ENCODE measurements around the gene NUCB1. TPM values are rescaled to one million over a fixed set of nuclear protein-coding genes. Genes with fewer than 3 reads are reported as not detected.

NUCB1 gene
- total and polyA plus RNA-seq, 9 of the 15 experiments (the other 6 are each of a cell fraction or from before 2014, with no cell fraction given) = 3.1 to 153 (median 71.7) TPM

GRCh38 chr19:48895226-48895625 is 4.9 kb upstream of the NUCB1 start:
- ChIA-PET CTCF (ENCODE audit: low intra/inter-chr PET ratio) (no interaction called here), POLR2A (interaction anchor here (2.0 to 9.7 kb wide), 4 partner anchors 10 to 71 kb away, joined by 7 to 205 read pairs (median 58); partner anchors contain the start of genes DHDH, FTL and PPP1R15A)
- no peak for DNase-seq (ENCODE audit: extremely low read depth in 1 of 4, low spot score in 3 of 4)
- Histone ChIP-seq H3K79me2 (ENCODE audit: control insufficient read depth, insufficient read depth, low read length) (peaks cover 1% of the 10 kb centered on the region), H2AFZ (ENCODE audit: low read depth, low read length) (no peak overlapping the region), H3K27me3 (ENCODE audit: control insufficient read depth in 2 of 2, insufficient read depth in 2 of 2, low read length in 2 of 2) (no peaks in the 10 kb centered on the region), H3K9ac (ENCODE audit: insufficient read depth in 1 of 2, low read depth in 2 of 2, low read length in 2 of 2) (peak overlapping the region in 1 of 2 experiments; percentile 41; a peak in 1 of 4 replicates), H3K4me2 (ENCODE audit: insufficient read depth, low read length) (no peak overlapping the region), H3K9me1 (ENCODE audit: control insufficient read depth, insufficient read depth, low read length) (no peaks in the 10 kb centered on the region), H3K36me3 (ENCODE audit: control insufficient read depth, insufficient read depth, low read length) (no peaks in the 10 kb centered on the region), H4K20me1 (replicated peaks; ENCODE audit: control insufficient read depth, insufficient read depth, low read length) (no peaks in the 10 kb centered on the region), H3K4me3 (no peak overlapping the region), H3K4me1 (replicated peaks in 1 of 2; ENCODE audit: control insufficient read depth in 2 of 2, insufficient read depth in 2 of 2, low read length in 2 of 2) (peaks cover 39 to 73% of the 10 kb centered on the region in 2 experiments), H3K9me3 (replicated peaks; ENCODE audit: control insufficient read depth, insufficient read depth, low read depth, low read length) (no peaks in the 10 kb centered on the region), H3K27ac (ENCODE audit: extremely low read depth, low read depth, low read length) (no peak overlapping the region)
- no TSS peak for BruUV-seq (replicated peaks)
- no peak for ATAC-seq
- in situ Hi-C loops (cut with MboI) (no loop called here), intact Hi-C loops (cut with micrococcal nuclease) (no loop called here)
- no peak for FAIRE-seq
- TF ChIP-seq KLF13 (tag; IDR thresholded peaks at IDR 0.05; ENCODE audit: borderline replicate concordance, low read depth) (no peak), FOXK1 (CRISPR knock-in tag; IDR thresholded peaks at IDR 0.05; ENCODE audit: borderline replicate concordance) (0 out of 2 replicates have a peak, but pooled peaks have one; percentile 30)
- 91% methylated on average over 12 of the region's 21 CpGs for WGBS (ENCODE audit: insufficient coverage, low coverage, missing lambda C conversion rate)

- Histone ChIP-seq H3K4me3 (peak overlapping the region; percentile 17; the same call in 1 of the 2 replicates), H3K9me3 (replicated peaks; ENCODE audit: control insufficient read depth, insufficient read depth, low read depth, low read length) (no peaks in the 10 kb centered on the region), H3K4me1 (replicated peaks in 1 of 2; ENCODE audit: control insufficient read depth in 2 of 2, insufficient read depth in 2 of 2, low read length in 2 of 2) (peaks cover 34 to 71% of the 10 kb centered on the region in 2 experiments), H4K20me1 (replicated peaks; ENCODE audit: control insufficient read depth, insufficient read depth, low read length) (no peaks in the 10 kb centered on the region), H3K27me3 (ENCODE audit: control insufficient read depth in 2 of 2, insufficient read depth in 2 of 2, low read length in 2 of 2) (no peaks in the 10 kb centered on the region), H3K4me2 (ENCODE audit: insufficient read depth, low read length) (peak overlapping the region; percentile 66), H3K9me1 (ENCODE audit: control insufficient read depth, insufficient read depth, low read length) (no peaks in the 10 kb centered on the region), H3K36me3 (ENCODE audit: control insufficient read depth, insufficient read depth, low read length) (no peaks in the 10 kb centered on the region), H2AFZ (ENCODE audit: low read depth, low read length) (peak overlapping the region; percentile 79), H3K27ac (ENCODE audit: extremely low read depth, low read depth, low read length) (peak overlapping the region; percentile 48; the same call in 1 of the 3 replicates), H3K9ac (ENCODE audit: insufficient read depth in 1 of 2, low read depth in 2 of 2, low read length in 2 of 2) (peak overlapping the region in 1 of 2 experiments; percentile 33; a peak in 3 of 4 replicates), H3K79me2 (ENCODE audit: control insufficient read depth, insufficient read depth, low read length) (peaks cover 12% of the 10 kb centered on the region)
- FAIRE-seq (no peak), DNase-seq (ENCODE audit: extremely low read depth in 1 of 4, low spot score in 3 of 4) (peak; percentile 80 to 94 (median 88)), ATAC-seq (peak; percentile 68)
- intact Hi-C loops (cut with micrococcal nuclease) = no loop called here
- POLR2A ChIA-PET = interaction anchor here (0.6 to 9.7 kb wide), 8 partner anchors 10 to 70 kb away, joined by 3 to 205 read pairs (median 6); partner anchors contain the start of genes DHDH, FTL and PPP1R15A
- in situ Hi-C loops (cut with MboI) = no loop called here
- CTCF ChIA-PET (ENCODE audit: low intra/inter-chr PET ratio) = no interaction called here
- BruUV-seq (replicated peaks) = no TSS peak
- 14% methylated on average over 20 of the region's 25 CpGs for WGBS (ENCODE audit: insufficient coverage, low coverage, missing lambda C conversion rate)
- TF ChIP-seq ZNF589 (CRISPR knock-in tag; IDR thresholded peaks at IDR 0.05; ENCODE audit: low read depth) (no peak), NFATC3 (IDR thresholded peaks at IDR 0.05) (no peak), NFXL1 (CRISPR knock-in tag; IDR thresholded peaks at IDR 0.05) (no peak), TFE3 (CRISPR knock-in tag; IDR thresholded peaks at IDR 0.05) (no peak), TOE1 (IDR thresholded peaks at IDR 0.05; ENCODE audit: borderline replicate concordance) (no peak), TOE1 (CRISPR knock-in tag; IDR thresholded peaks at IDR 0.05; ENCODE audit: borderline replicate concordance, low read depth) (no peak), ZNF143 (CRISPR knock-in tag; IDR thresholded peaks at IDR 0.05) (no peak), LCOR (CRISPR knock-in tag; IDR thresholded peaks at IDR 0.05) (no peak), USF1 (CRISPR knock-in tag; IDR thresholded peaks at IDR 0.05) (no peak)
These were observed 3.9 kb upstream of the NUCB1 start for GRCh38 chr19:48896191-48896720.
